SU-DHL-6 (cell line): ENCODE data around the gene CRK.

Source experiments
- EZH2phosphoT487 ChIP-seq: fragments of 200-600 bp; sonication (generic), shearing (Covaris generic); conservative IDR thresholded peaks from 2 replicates; pipeline ENCODE4 v1.6.1; 2018; ENCODE audit warnings: mild to moderate bottlenecking, antibody characterized with exemption, low read length, moderate library complexity, mixed read lengths
- TF ChIP-seq, protein P1 (sequence below): fragments of 200-600 bp; sonication (generic); IDR thresholded peaks from one replicate; pipeline ENCODE4 v1.5.1; 2017; ENCODE audit warnings: antibody characterized with exemption, mild to moderate bottlenecking, low read length, moderate library complexity; ENCODE audit not compliant: insufficient read depth, poor library complexity, severe bottlenecking

DNA sequence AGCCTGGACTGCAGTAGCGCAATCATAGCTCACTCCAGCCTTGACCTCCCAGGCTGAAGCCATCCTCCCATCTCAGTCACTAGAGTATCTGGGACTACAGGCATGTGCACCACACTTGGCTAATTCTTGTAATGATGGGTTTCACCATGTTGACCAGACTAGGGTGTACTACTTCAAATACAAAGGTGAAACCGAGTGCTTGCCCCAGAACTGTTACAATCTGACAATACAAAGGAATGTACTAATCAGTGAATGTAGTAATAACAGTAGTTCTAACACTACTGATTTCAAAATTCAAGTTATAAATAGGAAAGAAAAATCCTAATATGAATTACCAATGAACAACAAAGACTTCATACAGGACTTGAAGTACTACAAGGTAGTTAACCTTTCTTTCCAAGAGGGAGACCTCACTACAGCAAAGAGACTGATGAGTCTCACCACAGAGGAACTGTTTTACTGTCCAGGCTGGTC, 24.4 kb downstream of the CRK start:
- TF ChIP-seq, protein P1, sequence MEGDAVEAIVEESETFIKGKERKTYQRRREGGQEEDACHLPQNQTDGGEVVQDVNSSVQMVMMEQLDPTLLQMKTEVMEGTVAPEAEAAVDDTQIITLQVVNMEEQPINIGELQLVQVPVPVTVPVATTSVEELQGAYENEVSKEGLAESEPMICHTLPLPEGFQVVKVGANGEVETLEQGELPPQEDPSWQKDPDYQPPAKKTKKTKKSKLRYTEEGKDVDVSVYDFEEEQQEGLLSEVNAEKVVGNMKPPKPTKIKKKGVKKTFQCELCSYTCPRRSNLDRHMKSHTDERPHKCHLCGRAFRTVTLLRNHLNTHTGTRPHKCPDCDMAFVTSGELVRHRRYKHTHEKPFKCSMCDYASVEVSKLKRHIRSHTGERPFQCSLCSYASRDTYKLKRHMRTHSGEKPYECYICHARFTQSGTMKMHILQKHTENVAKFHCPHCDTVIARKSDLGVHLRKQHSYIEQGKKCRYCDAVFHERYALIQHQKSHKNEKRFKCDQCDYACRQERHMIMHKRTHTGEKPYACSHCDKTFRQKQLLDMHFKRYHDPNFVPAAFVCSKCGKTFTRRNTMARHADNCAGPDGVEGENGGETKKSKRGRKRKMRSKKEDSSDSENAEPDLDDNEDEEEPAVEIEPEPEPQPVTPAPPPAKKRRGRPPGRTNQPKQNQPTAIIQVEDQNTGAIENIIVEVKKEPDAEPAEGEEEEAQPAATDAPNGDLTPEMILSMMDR, result no peak
- no peak for TF ChIP-seq EZH2phosphoT487
